ENCODE data around the gene RGL1.

The RGL1 gene

GRCh38 chr1:183863852-183864251 lies 58.9 kb downstream of the RGL1 start:
- no peak overlapping the region for H3K4me3 ChIP-seq (ENCODE audit: low read depth, low read length)
- H3K27me3 ChIP-seq (ENCODE audit: insufficient read depth, low read length) = no peaks in the 10 kb centered on the region
- no peaks in the 10 kb centered on the region for H3K79me2 ChIP-seq (ENCODE audit: control insufficient read depth, insufficient read depth, low read length, unreplicated experiment)
- no peaks in the 10 kb centered on the region for H3K36me3 ChIP-seq (ENCODE audit: insufficient read depth, low read length)
- H3K4me1 ChIP-seq (ENCODE audit: control insufficient read depth, insufficient read depth, low read length, unreplicated experiment) = peaks cover 16% of the 10 kb centered on the region
- H2AFZ ChIP-seq (ENCODE audit: low read length, unreplicated experiment) = no peak overlapping the region
- no peak overlapping the region for H3K27ac ChIP-seq (ENCODE audit: low read depth, low read length)

GRCh38 chr1:183864611-183865010 lies 59.7 kb downstream of the RGL1 start:
- Histone ChIP-seq H3K27me3 (ENCODE audit: insufficient read depth, low read length) (no peaks in the 10 kb centered on the region), H3K4me3 (ENCODE audit: low read depth, low read length) (no peak overlapping the region), H3K79me2 (ENCODE audit: control insufficient read depth, insufficient read depth, low read length, unreplicated experiment) (no peaks in the 10 kb centered on the region), H3K4me1 (ENCODE audit: control insufficient read depth, insufficient read depth, low read length, unreplicated experiment) (peaks cover 12% of the 10 kb centered on the region), H2AFZ (ENCODE audit: low read length, unreplicated experiment) (no peak overlapping the region), H3K36me3 (ENCODE audit: insufficient read depth, low read length) (no peaks in the 10 kb centered on the region), H3K27ac (ENCODE audit: low read depth, low read length) (no peak overlapping the region)

GRCh38 chr1:183869230-183869629 lies 64.3 kb downstream of the RGL1 start:
- H3K36me3 ChIP-seq (ENCODE audit: insufficient read depth, low read length) = no peaks in the 10 kb centered on the region
- no peak overlapping the region for H3K4me3 ChIP-seq (ENCODE audit: low read depth, low read length)
- H3K27ac ChIP-seq (ENCODE audit: low read depth, low read length) = no peak overlapping the region

GRCh38 chr1:183869664-183870063 lies 64.7 kb downstream of the RGL1 start:
- H3K4me1 ChIP-seq (ENCODE audit: control insufficient read depth, insufficient read depth, low read length, unreplicated experiment) = peaks cover 35% of the 10 kb centered on the region
- H3K79me2 ChIP-seq (ENCODE audit: control insufficient read depth, insufficient read depth, low read length, unreplicated experiment) = peaks cover 1% of the 10 kb centered on the region

More at GRCh38 chr1:183869230-183869629, 64.3 kb downstream of the RGL1 start:
- Histone ChIP-seq H3K27me3 (ENCODE audit: insufficient read depth, low read length) (no peaks in the 10 kb centered on the region), H3K79me2 (ENCODE audit: control insufficient read depth, insufficient read depth, low read length, unreplicated experiment) (no peaks in the 10 kb centered on the region), H2AFZ (ENCODE audit: low read length, unreplicated experiment) (no peak overlapping the region), H3K4me1 (ENCODE audit: control insufficient read depth, insufficient read depth, low read length, unreplicated experiment) (peaks cover 35% of the 10 kb centered on the region)

GRCh38 chr1:183870351-183871077 lies 65.6 kb downstream of the RGL1 start:
- H3K36me3 ChIP-seq (ENCODE audit: insufficient read depth, low read length) = no peaks in the 10 kb centered on the region
- H3K4me3 ChIP-seq (ENCODE audit: low read depth, low read length) = peak overlapping the region; percentile 8
- H3K4me1 ChIP-seq (ENCODE audit: control insufficient read depth, insufficient read depth, low read length, unreplicated experiment) = peaks cover 35% of the 10 kb centered on the region
- no peak overlapping the region for H2AFZ ChIP-seq (ENCODE audit: low read length, unreplicated experiment)
- peak overlapping the region; percentile 81 for H3K27ac ChIP-seq (ENCODE audit: low read depth, low read length)
- peaks cover 2% of the 10 kb centered on the region for H3K79me2 ChIP-seq (ENCODE audit: control insufficient read depth, insufficient read depth, low read length, unreplicated experiment)
- no peaks in the 10 kb centered on the region for H3K27me3 ChIP-seq (ENCODE audit: insufficient read depth, low read length)

More at GRCh38 chr1:183869664-183870063, 64.7 kb downstream of the RGL1 start:
- H3K4me3 ChIP-seq (ENCODE audit: low read depth, low read length) = no peak overlapping the region
- H3K36me3 ChIP-seq (ENCODE audit: insufficient read depth, low read length) = no peaks in the 10 kb centered on the region
- H2AFZ ChIP-seq (ENCODE audit: low read length, unreplicated experiment) = no peak overlapping the region
- peak overlapping the region; percentile 81 for H3K27ac ChIP-seq (ENCODE audit: low read depth, low read length)
- no peaks in the 10 kb centered on the region for H3K27me3 ChIP-seq (ENCODE audit: insufficient read depth, low read length)

- no peaks in the 10 kb centered on the region for H3K36me3 ChIP-seq (ENCODE audit: insufficient read depth, low read length)
- H3K4me3 ChIP-seq (ENCODE audit: low read depth, low read length) = peak overlapping the region; percentile 68
- H3K27ac ChIP-seq (ENCODE audit: low read depth, low read length) = peak overlapping the region; percentile 81
- peaks cover 40% of the 10 kb centered on the region for H3K4me1 ChIP-seq (ENCODE audit: control insufficient read depth, insufficient read depth, low read length, unreplicated experiment)
- H2AFZ ChIP-seq (ENCODE audit: low read length, unreplicated experiment) = no peak overlapping the region
- H3K27me3 ChIP-seq (ENCODE audit: insufficient read depth, low read length) = no peaks in the 10 kb centered on the region
- peaks cover 2% of the 10 kb centered on the region for H3K79me2 ChIP-seq (ENCODE audit: control insufficient read depth, insufficient read depth, low read length, unreplicated experiment)
These were observed 66.2 kb downstream of the RGL1 start for GRCh38 chr1:183871142-183871541.

- Histone ChIP-seq H3K27me3 (ENCODE audit: insufficient read depth, low read length) (no peaks in the 10 kb centered on the region), H2AFZ (ENCODE audit: low read length, unreplicated experiment) (no peak overlapping the region), H3K36me3 (ENCODE audit: insufficient read depth, low read length) (no peaks in the 10 kb centered on the region), H3K4me3 (ENCODE audit: low read depth, low read length) (peak overlapping the region; percentile 68; the same call in 1 of the 2 replicates), H3K4me1 (ENCODE audit: control insufficient read depth, insufficient read depth, low read length, unreplicated experiment) (peaks cover 44% of the 10 kb centered on the region), H3K27ac (ENCODE audit: low read depth, low read length) (peak overlapping the region; percentile 81), H3K79me2 (ENCODE audit: control insufficient read depth, insufficient read depth, low read length, unreplicated experiment) (peaks cover 2% of the 10 kb centered on the region)
These were observed 66.7 kb downstream of the RGL1 start for GRCh38 chr1:183871601-183872000.

GRCh38 chr1:183872403-183872802 lies 67.5 kb downstream of the RGL1 start:
- H3K27ac ChIP-seq (ENCODE audit: low read depth, low read length) = peak overlapping the region; percentile 81
- no peaks in the 10 kb centered on the region for H3K36me3 ChIP-seq (ENCODE audit: insufficient read depth, low read length)
- H2AFZ ChIP-seq (ENCODE audit: low read length, unreplicated experiment) = no peak overlapping the region
- H3K27me3 ChIP-seq (ENCODE audit: insufficient read depth, low read length) = no peaks in the 10 kb centered on the region
- H3K4me3 ChIP-seq (ENCODE audit: low read depth, low read length) = peak overlapping the region; percentile 68
- H3K79me2 ChIP-seq (ENCODE audit: control insufficient read depth, insufficient read depth, low read length, unreplicated experiment) = peaks cover 2% of the 10 kb centered on the region
- peaks cover 52% of the 10 kb centered on the region for H3K4me1 ChIP-seq (ENCODE audit: control insufficient read depth, insufficient read depth, low read length, unreplicated experiment)

GRCh38 chr1:183873642-183874041 lies 68.7 kb downstream of the RGL1 start:
- H3K27me3 ChIP-seq (ENCODE audit: insufficient read depth, low read length) = no peaks in the 10 kb centered on the region
- no peak overlapping the region for H2AFZ ChIP-seq (ENCODE audit: low read length, unreplicated experiment)
- peaks cover 2% of the 10 kb centered on the region for H3K79me2 ChIP-seq (ENCODE audit: control insufficient read depth, insufficient read depth, low read length, unreplicated experiment)
- H3K27ac ChIP-seq (ENCODE audit: low read depth, low read length) = no peak overlapping the region
- H3K36me3 ChIP-seq (ENCODE audit: insufficient read depth, low read length) = no peaks in the 10 kb centered on the region
- H3K4me3 ChIP-seq (ENCODE audit: low read depth, low read length) = no peak overlapping the region
- H3K4me1 ChIP-seq (ENCODE audit: control insufficient read depth, insufficient read depth, low read length, unreplicated experiment) = peaks cover 57% of the 10 kb centered on the region

GRCh38 chr1:183876309-183876708 lies 71.4 kb downstream of the RGL1 start:
- H3K27ac ChIP-seq (ENCODE audit: low read depth, low read length) = peak overlapping the region; percentile 10
- no peak overlapping the region for H2AFZ ChIP-seq (ENCODE audit: low read length, unreplicated experiment)
- no peaks in the 10 kb centered on the region for H3K27me3 ChIP-seq (ENCODE audit: insufficient read depth, low read length)
- H3K36me3 ChIP-seq (ENCODE audit: insufficient read depth, low read length) = no peaks in the 10 kb centered on the region
- H3K79me2 ChIP-seq (ENCODE audit: control insufficient read depth, insufficient read depth, low read length, unreplicated experiment) = peaks cover 2% of the 10 kb centered on the region
- peaks cover 55% of the 10 kb centered on the region for H3K4me1 ChIP-seq (ENCODE audit: control insufficient read depth, insufficient read depth, low read length, unreplicated experiment)
- no peak overlapping the region; the same call in 1 of the 2 replicates for H3K4me3 ChIP-seq (ENCODE audit: low read depth, low read length)

- Histone ChIP-seq H3K27ac (ENCODE audit: low read depth, low read length) (peak overlapping the region; percentile 43), H3K79me2 (ENCODE audit: control insufficient read depth, insufficient read depth, low read length, unreplicated experiment) (peaks cover 2% of the 10 kb centered on the region), H3K4me1 (ENCODE audit: control insufficient read depth, insufficient read depth, low read length, unreplicated experiment) (peaks cover 56% of the 10 kb centered on the region), H3K27me3 (ENCODE audit: insufficient read depth, low read length) (no peaks in the 10 kb centered on the region), H2AFZ (ENCODE audit: low read length, unreplicated experiment) (peak overlapping the region; percentile 92), H3K36me3 (ENCODE audit: insufficient read depth, low read length) (no peaks in the 10 kb centered on the region), H3K4me3 (ENCODE audit: low read depth, low read length) (peak overlapping the region; percentile 69)
These were observed 72.3 kb downstream of the RGL1 start for GRCh38 chr1:183877053-183877720.

Measured in ACC112 (cell line).